Parathyroid adenoma (tissue), 2 donors: ENCODE results near the gene SBF1.
"Not testable (repeated sequence)": the region's sequence is repeated elsewhere in the genome, so short reads cannot be mapped to it uniquely, and the experiment has no call there.

Source experiments
- H2AFZ ChIP-seq: fragments of 300-600 bp; sonication (generic); one replicate; pipeline ENCODE4 v1.7.0; 2017; ENCODE audit warnings: antibody characterized with exemption, mild to moderate bottlenecking
- H3K27ac ChIP-seq: fragments of 300-600 bp; sonication (generic); one replicate; pipeline ENCODE4 v1.7.0; 2017
- H3K27me3 ChIP-seq: fragments of 300-600 bp; sonication (generic); one replicate; pipeline ENCODE4 v1.7.0; 2017; ENCODE audit warnings: low read length; ENCODE audit not compliant: control insufficient read depth, insufficient read depth
- H3K36me3 ChIP-seq: fragments of 300-600 bp; sonication (generic); one replicate; pipeline ENCODE4 v1.7.0; 2017; ENCODE audit warnings: low read length; ENCODE audit not compliant: control insufficient read depth, insufficient read depth
- H3K4me1 ChIP-seq: fragments of 300-600 bp; sonication (generic); one replicate; pipeline ENCODE4 v1.7.0; 2017; ENCODE audit warnings: control low read depth
- H3K4me2 ChIP-seq: fragments of 300-600 bp; sonication (generic); one replicate; pipeline ENCODE4 v1.7.0; 2017; ENCODE audit warnings: low read length
- H3K4me3 ChIP-seq: fragments of 300-600 bp; sonication (generic); one replicate; pipeline ENCODE4 v1.7.0; 2017; ENCODE audit warnings: low read depth, low read length
- H3K79me2 ChIP-seq: fragments of 300-600 bp; sonication (generic); one replicate; pipeline ENCODE4 v1.7.0; 2017; ENCODE audit warnings: control low read depth
- H3K9ac ChIP-seq: fragments of 300-600 bp; sonication (generic); one replicate; pipeline ENCODE4 v1.7.0; 2017; ENCODE audit warnings: mild to moderate bottlenecking
- H3K9me3 ChIP-seq: fragments of 300-600 bp; sonication (generic); one replicate; pipeline ENCODE4 v1.7.0; 2017; ENCODE audit warnings: low read length; ENCODE audit not compliant: control insufficient read depth
- TF ChIP-seq, protein P1 (sequence below): fragments of 300-600 bp; sonication (generic); IDR thresholded peaks from one replicate; pipeline ENCODE4 v1.7.0; 2017; ENCODE audit warnings: antibody characterized with exemption, mild to moderate bottlenecking
- donor health status: primary hyperparathyroidism.

The SBF1 gene

DNA sequence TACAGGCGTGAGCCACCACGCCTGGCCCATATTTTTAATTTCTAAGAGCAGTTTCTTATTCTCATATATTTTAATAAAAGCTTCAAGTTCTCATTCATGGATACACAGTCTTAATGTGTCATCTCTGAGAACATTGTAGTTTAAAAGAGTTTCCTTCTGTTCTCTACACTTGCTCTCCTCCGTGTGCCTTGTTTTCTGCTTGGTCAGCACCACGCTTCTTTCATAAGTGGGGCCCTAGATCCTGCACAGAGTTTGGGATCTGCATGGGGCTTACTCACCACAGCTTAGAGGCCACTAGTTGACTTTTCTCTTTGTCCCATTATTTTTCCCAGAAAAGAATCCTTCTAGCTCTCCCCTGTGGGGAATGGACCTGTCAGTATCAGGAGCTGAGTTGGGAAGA lies 72.9 kb downstream of the SBF1 start:
- Histone ChIP-seq H3K79me2 (peaks cover 4% of the 10 kb centered on the region), H3K4me2 (no peak overlapping the region), H2AFZ (no peak overlapping the region), H3K9me3 (no peaks in the 10 kb centered on the region), H3K27ac (no peak overlapping the region), H3K36me3 (no peaks in the 10 kb centered on the region), H3K9ac (no peak overlapping the region), H3K4me3 (no peak overlapping the region), H3K27me3 (no peaks in the 10 kb centered on the region), H3K4me1 (no peaks in the 10 kb centered on the region)
- TF ChIP-seq, protein P1, sequence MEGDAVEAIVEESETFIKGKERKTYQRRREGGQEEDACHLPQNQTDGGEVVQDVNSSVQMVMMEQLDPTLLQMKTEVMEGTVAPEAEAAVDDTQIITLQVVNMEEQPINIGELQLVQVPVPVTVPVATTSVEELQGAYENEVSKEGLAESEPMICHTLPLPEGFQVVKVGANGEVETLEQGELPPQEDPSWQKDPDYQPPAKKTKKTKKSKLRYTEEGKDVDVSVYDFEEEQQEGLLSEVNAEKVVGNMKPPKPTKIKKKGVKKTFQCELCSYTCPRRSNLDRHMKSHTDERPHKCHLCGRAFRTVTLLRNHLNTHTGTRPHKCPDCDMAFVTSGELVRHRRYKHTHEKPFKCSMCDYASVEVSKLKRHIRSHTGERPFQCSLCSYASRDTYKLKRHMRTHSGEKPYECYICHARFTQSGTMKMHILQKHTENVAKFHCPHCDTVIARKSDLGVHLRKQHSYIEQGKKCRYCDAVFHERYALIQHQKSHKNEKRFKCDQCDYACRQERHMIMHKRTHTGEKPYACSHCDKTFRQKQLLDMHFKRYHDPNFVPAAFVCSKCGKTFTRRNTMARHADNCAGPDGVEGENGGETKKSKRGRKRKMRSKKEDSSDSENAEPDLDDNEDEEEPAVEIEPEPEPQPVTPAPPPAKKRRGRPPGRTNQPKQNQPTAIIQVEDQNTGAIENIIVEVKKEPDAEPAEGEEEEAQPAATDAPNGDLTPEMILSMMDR, result no peak

DNA sequence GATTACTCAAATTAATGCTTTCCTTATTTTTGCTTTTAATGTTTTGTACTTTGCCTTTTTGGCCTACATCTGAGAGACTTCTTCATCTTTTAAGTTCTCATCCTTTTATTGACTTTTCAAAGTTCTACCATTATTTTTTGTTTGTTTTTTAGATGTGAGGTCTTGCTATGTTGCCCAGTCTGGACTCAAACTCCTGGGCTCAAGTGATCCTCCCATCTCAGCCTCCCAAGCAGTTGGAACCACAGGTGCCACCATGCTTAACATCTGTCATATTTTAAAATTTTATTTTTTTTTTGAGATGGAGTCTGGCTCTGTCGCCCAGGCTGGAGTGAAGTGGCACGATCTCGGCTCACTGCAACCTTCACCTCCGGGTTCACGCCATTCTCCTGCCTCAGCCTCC lies 73.9 kb downstream of the SBF1 start:
- Histone ChIP-seq H3K27ac (no peak overlapping the region), H3K36me3 (no peaks in the 10 kb centered on the region), H3K4me3 (no peak overlapping the region), H3K79me2 (peaks cover 4% of the 10 kb centered on the region), H3K4me1 (no peaks in the 10 kb centered on the region), H3K27me3 (no peaks in the 10 kb centered on the region), H3K9me3 (no peaks in the 10 kb centered on the region), H3K9ac (no peak overlapping the region), H2AFZ (no peak overlapping the region), H3K4me2 (no peak overlapping the region)
- TF ChIP-seq, protein P1, result no peak

DNA sequence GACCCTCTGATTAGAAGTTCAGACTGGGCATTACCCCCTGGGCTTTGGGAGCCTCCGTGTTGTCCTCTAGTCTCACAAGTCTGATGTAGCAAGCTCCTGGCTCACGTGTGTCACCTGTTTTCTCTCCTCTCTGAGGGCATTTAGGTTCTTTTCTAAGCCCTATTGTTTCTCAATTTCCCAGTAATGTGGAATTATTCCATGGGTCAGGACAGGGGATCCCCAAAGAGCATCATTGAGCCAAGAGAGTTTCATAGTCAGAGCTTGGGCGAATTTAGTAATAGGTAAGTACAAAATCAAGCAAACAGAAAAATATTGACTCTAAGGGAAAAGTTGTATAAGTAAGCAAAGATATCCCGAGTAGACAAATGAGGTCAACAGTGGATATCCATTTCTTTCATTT lies 74.4 kb downstream of the SBF1 start:
- Histone ChIP-seq H3K4me1 (no peaks in the 10 kb centered on the region), H3K4me3 (no peak overlapping the region), H2AFZ (no peak overlapping the region), H3K9ac (no peak overlapping the region), H3K4me2 (no peak overlapping the region), H3K36me3 (no peaks in the 10 kb centered on the region), H3K9me3 (no peaks in the 10 kb centered on the region), H3K27me3 (no peaks in the 10 kb centered on the region), H3K27ac (no peak overlapping the region), H3K79me2 (peaks cover 4% of the 10 kb centered on the region)
- TF ChIP-seq, protein P1, result no peak

DNA sequence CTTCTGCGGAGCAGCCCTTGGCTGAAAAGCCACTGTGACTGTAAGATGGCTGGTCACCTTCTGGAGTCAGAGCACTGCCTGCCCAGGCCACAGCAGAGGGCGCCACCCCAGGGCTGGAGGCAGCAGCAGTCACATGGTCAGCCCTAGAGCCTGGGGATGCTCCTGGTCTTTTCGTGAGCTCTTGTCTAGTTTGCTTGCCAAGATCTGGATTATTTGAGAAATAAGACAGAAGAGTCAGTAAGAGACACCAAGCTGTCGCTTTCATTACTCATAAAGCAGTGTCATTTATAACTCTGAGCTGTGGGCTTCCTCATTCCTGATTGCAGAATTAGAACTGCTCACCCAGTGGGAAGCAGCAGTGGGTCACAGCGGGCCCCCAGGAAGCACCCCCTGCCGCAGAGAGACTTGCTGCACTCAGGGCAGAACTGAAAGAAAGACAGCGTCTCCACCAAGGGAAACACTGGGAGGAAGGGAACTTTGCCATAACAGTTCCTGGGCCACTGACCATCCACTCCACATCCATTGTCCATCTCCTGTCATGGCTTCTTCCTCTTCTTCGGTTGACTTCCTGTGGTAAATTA lies 75.0 kb downstream of the SBF1 start:
- Histone ChIP-seq H3K9me3 (no peaks in the 10 kb centered on the region), H3K27me3 (no peaks in the 10 kb centered on the region), H2AFZ (no peak overlapping the region), H3K4me1 (no peaks in the 10 kb centered on the region), H3K9ac (no peak overlapping the region), H3K27ac (no peak overlapping the region), H3K36me3 (no peaks in the 10 kb centered on the region), H3K4me3 (no peak overlapping the region), H3K79me2 (peaks cover 2% of the 10 kb centered on the region), H3K4me2 (no peak overlapping the region)
- TF ChIP-seq, protein P1, result peak; percentile 17

DNA sequence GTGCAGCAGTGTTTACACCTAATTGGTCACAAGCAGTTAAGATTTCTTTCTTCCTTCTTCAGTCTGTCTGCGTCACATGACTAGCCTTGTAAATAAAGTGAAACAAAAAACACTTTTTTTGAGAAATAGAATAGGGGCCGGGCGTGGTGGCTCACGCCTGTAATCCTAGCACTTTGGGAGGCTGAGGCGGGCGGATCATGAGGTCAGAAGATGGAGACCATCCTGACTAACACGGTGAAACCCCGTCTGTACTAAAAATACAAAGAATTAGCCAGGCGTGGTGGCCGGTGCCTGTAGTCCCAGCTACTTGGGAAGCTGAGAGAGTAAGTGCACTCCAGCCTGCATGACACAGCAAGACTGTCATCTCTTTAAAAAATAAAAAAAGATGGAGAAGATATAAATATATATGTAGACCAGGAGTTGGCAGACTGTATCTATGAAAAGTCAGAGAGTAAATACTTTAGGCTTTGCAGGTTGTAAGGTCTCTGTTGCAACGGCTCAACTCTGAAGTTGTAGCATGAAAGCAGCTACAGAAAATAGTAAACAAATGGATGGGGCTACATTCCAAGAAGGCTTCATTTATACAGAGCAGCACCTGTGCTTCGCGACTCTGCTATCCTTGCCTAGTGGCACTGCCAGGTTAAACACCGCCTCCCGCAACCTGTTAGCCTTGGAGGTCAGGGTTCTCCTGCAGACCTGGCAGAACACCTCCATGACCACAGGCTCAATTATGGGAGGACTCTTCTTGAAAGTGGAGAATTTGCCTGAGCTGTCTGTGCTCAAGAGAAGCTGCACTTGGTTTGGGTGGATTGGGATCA lies 75.8 kb downstream of the SBF1 start:
- no peak overlapping the region for H2AFZ ChIP-seq
- no peak overlapping the region for H3K27ac ChIP-seq

DNA sequence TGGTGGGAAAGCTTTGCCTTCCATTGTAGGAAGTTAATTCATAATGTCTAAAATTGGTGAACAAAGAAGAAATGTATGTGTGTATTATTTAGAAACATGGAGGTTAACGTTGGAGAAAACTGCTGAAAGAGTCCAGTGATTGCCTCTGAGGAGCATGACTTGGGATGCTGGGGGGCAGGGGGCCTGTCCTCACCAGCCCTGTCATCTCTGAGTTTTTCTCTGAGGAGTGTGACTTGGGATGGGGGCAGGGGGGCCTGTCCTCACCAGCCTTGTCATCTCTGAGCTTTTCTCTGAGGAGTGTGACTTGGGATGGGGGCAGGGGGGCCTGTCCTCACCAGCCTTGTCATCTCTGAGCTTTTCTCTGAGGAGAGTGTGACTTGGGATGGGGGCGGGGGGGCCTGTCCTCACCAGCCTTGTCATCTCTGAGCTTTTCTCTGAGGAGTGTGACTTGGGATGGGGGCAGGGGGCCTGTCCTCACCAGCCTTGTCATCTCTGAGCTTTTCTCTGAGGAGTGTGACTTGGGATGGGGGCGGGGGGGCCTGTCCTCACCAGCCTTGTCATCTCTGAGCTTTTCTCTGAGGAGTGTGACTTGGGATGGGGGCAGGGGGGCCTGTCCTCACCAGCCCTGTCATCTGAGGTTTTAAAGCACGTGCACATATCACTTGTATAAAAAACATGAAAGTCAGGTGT lies 77.3 kb downstream of the SBF1 start:
- H3K36me3 ChIP-seq, H2AFZ ChIP-seq, H3K4me1 ChIP-seq, H3K9me3 ChIP-seq, H3K79me2 ChIP-seq, H3K4me2 ChIP-seq, H3K4me3 ChIP-seq, H3K27ac ChIP-seq, H3K27me3 ChIP-seq, H3K9ac ChIP-seq: not testable (repeated sequence)

More for the DNA sequence above, 75.8 kb downstream of the SBF1 start:
- H3K36me3 ChIP-seq, result no peaks in the 10 kb centered on the region
- H3K4me3 ChIP-seq, result no peak overlapping the region
- TF ChIP-seq, protein P1, result no peak
- H3K9ac ChIP-seq, result no peak overlapping the region
- H3K4me2 ChIP-seq, result no peak overlapping the region
- no peaks in the 10 kb centered on the region for H3K9me3 ChIP-seq
- H3K4me1 ChIP-seq, result no peaks in the 10 kb centered on the region
- no peaks in the 10 kb centered on the region for H3K27me3 ChIP-seq
- H3K79me2 ChIP-seq, result no peaks in the 10 kb centered on the region
